HepG2 (cell line): ENCODE measurements around the gene CDC42EP3. TPM values are rescaled to one million over a fixed set of nuclear protein-coding genes. Genes with fewer than 3 reads are reported as not detected.

ENCODE experiments used
- ATAC-seq: fragments of 200-7000 bp; cut with Tn5 transposase; 3 replicates; pipeline ENCODE4 v1.9.1; 2020; ENCODE audit warnings: mild to moderate bottlenecking, moderate library complexity
- BruUV-seq: library from RNA; stranded (reverse); fragments of 400-500 nt; replicated peaks from 2 replicates; lab custom pipeline; 2021; lab: Mats Ljungman, UMichigan
- CTCF ChIA-PET: fragments of 300-600 bp; formaldehyde crosslinking; extraction: SDS; loops from one replicate; lab custom pipeline; 2021; ENCODE audit warnings: low total read pairs, inconsistent platforms, low intra/inter-chr PET ratio; lab: Yijun Ruan, JAX
- POLR2A ChIA-PET: fragments of 350-600 bp; sonication (Branson Sonifier 250); formaldehyde crosslinking; loops from one replicate; lab custom pipeline; 2020; ENCODE audit warnings: antibody characterized with exemption, inconsistent platforms; lab: Yijun Ruan, JAX
- DNase-seq: peaks from one replicate; pipeline ENCODE4 v3.0.0-alpha.2; 2015; ENCODE audit warnings: low spot score
- FAIRE-seq: peaks from 3 replicates; lab custom pipeline; 2011; peaks lifted over from hg19 to GRCh38; lab: Jason Lieb, UNC
- H2AFZ ChIP-seq: one replicate; pipeline ENCODE4 v1.6.1; 2011; ENCODE audit warnings: low read length, inconsistent platforms
- H3K27ac ChIP-seq: fragments of 300-600 bp; 3 replicates; pipeline ENCODE4 v1.8.0; 2011; ENCODE audit warnings: mixed run types, mild to moderate bottlenecking, mixed read lengths, low read length, inconsistent platforms; ENCODE audit not compliant: insufficient read depth; ENCODE audit errors: extremely low read length
- H3K27me3 ChIP-seq, 2 experiments: fragments of 200-600 bp in 1 of 2; 2 replicates in 1 of 2; 3 replicates in 1 of 2; pipeline versions ENCODE4 v1.6.0 to v1.8.0; 2011; ENCODE audit warnings: low read length in 2 of 2, mild to moderate bottlenecking in 2 of 2, moderate library complexity in 2 of 2, inconsistent platforms in 1 of 2; ENCODE audit not compliant: insufficient read depth in 2 of 2, control insufficient read depth in 1 of 2
- H3K36me3 ChIP-seq, 2 experiments: fragments of 200-600 bp in 1 of 2; replicated peaks in 1 of 2; 2 replicates in 1 of 2; 3 replicates in 1 of 2; pipeline versions ENCODE4 v1.5.1 to v1.8.0; 2011; ENCODE audit warnings: low read length in 2 of 2, inconsistent platforms in 1 of 2; ENCODE audit not compliant: insufficient read depth in 2 of 2, control insufficient read depth in 1 of 2
- H3K4me1 ChIP-seq: 2 replicates; pipeline ENCODE4 v1.5.1; 2012; ENCODE audit warnings: low read length, inconsistent platforms; ENCODE audit not compliant: insufficient read depth
- H3K4me2 ChIP-seq: 2 replicates; pipeline ENCODE4 v1.6.0; 2011; ENCODE audit warnings: low read depth, low read length, inconsistent platforms
- H3K4me3 ChIP-seq, 3 experiments: fragments of 200-600 bp in 1 of 3; sonication (generic), shearing (Covaris generic) in 1 of 3; replicated peaks in 1 of 3; 2 replicates each; pipeline ENCODE4 v1.5.1; 2011 to 2016; ENCODE audit warnings: low read length in 3 of 3, inconsistent platforms in 2 of 3, low read depth in 2 of 3, mild to moderate bottlenecking in 2 of 3, control low read depth in 1 of 3, mixed read lengths in 1 of 3; ENCODE audit not compliant: insufficient read depth in 1 of 3
- H3K79me2 ChIP-seq: one replicate; pipeline ENCODE4 v1.6.1; 2011; ENCODE audit warnings: low read length, inconsistent platforms; ENCODE audit not compliant: insufficient read depth
- H3K9ac ChIP-seq: 2 replicates; pipeline ENCODE4 v1.6.0; 2011; ENCODE audit warnings: mild to moderate bottlenecking, low read depth, low read length, inconsistent platforms; ENCODE audit not compliant: insufficient read depth
- H3K9me3 ChIP-seq: 2 replicates; pipeline ENCODE4 v1.5.1; 2012; ENCODE audit warnings: mild to moderate bottlenecking, low read length
- H4K20me1 ChIP-seq: 2 replicates; pipeline ENCODE4 v1.6.0; 2011; ENCODE audit warnings: inconsistent platforms, mild to moderate bottlenecking, low read length, moderate library complexity; ENCODE audit not compliant: insufficient read depth
- ATF6 ChIP-seq: sonication (generic); formaldehyde crosslinking; conservative IDR thresholded peaks from 2 replicates; pipeline ENCODE4 v1.4.0; 2020; ENCODE audit warnings: missing genetic modification reagents
- ESRRA ChIP-seq: sonication (generic); formaldehyde crosslinking; IDR thresholded peaks from 2 replicates; pipeline ENCODE4 v1.5.1; 2020; ENCODE audit warnings: mild to moderate bottlenecking, low read depth, missing genetic modification reagents
- NFIC ChIP-seq: IDR thresholded peaks from 2 replicates; pipeline ENCODE4 v1.6.1; 2012; ENCODE audit warnings: mild to moderate bottlenecking, low read length, inconsistent platforms
- PRDM4 ChIP-seq: sonication (generic); formaldehyde crosslinking; IDR thresholded peaks from 2 replicates; pipeline ENCODE4 v1.9.0; 2021; ENCODE audit warnings: missing genetic modification reagents, borderline replicate concordance
- PRPF4 ChIP-seq: fragments of 200-400 bp; formaldehyde crosslinking; IDR thresholded peaks from 2 replicates; pipeline ENCODE4 v1.6.1; 2016; ENCODE audit warnings: low read length, low read depth; ENCODE audit not compliant: poor library complexity, severe bottlenecking
- ZBTB21 ChIP-seq: sonication (generic); formaldehyde crosslinking; IDR thresholded peaks from 2 replicates; pipeline ENCODE4 v1.4.0; 2020; ENCODE audit warnings: missing genetic modification reagents
- ZNF20 ChIP-seq: sonication (generic); formaldehyde crosslinking; IDR thresholded peaks from 2 replicates; pipeline ENCODE4 v1.4.0; 2020; ENCODE audit warnings: mild to moderate bottlenecking, moderate library complexity, missing genetic modification reagents
- ZNF557 ChIP-seq: sonication (generic); formaldehyde crosslinking; IDR thresholded peaks from 2 replicates; pipeline ENCODE4 v1.4.0; 2020; ENCODE audit warnings: missing genetic modification reagents
- ZNF562 ChIP-seq: sonication (generic); formaldehyde crosslinking; IDR thresholded peaks from 2 replicates; pipeline ENCODE4 v1.8.0; 2022; ENCODE audit warnings: missing genetic modification reagents, borderline replicate concordance
- ZNF883 ChIP-seq: sonication (generic); formaldehyde crosslinking; IDR thresholded peaks from 2 replicates; pipeline ENCODE4 v1.5.1; 2020; ENCODE audit warnings: mild to moderate bottlenecking, missing genetic modification reagents; ENCODE audit errors: not compliant biosample characterization
- ZZZ3 ChIP-seq: sonication (generic); formaldehyde crosslinking; IDR thresholded peaks from 2 replicates; pipeline ENCODE4 v1.4.0; 2020; ENCODE audit warnings: missing genetic modification reagents, mild to moderate bottlenecking, borderline replicate concordance
- WGBS: methylation state at CpG from one replicate; pipeline ENCODE4 v1.1.6; 2017; ENCODE audit warnings: low lambda C conversion rate; 5-methylcytosine and 5-hydroxymethylcytosine counted together
- in situ Hi-C: cut with HindIII; loops from 2 replicates; pipeline ENCODE4 v1.10.0; 2017; ENCODE audit warnings: low pct_unique_long_range_greater_than_20kb; ENCODE audit not compliant: extremely low pct_ligation_motif_present
- intact Hi-C: fragments of 100-400 bp; cut with micrococcal nuclease; formaldehyde crosslinking; loops from one replicate; pipeline ENCODE4 v1.10.0; 2022; ENCODE audit not compliant: unreplicated experiment
- polyA plus RNA-seq, 8 experiments: library from polyadenylated mRNA; depleted of rRNA in 3 of 8; stranded (reverse) in 7 of 8; unstranded in 1 of 8; fragments of >200 nt; fragmentation: Illumina TruSeq in 4 of 8; extraction: Trizol in 4 of 8; gene quantifications; 2 replicates each; pipeline versions ENCODE4 v1.2.1 to v1.2.3, GENCODE V29; 2011 to 2016; ENCODE audit warnings: low read depth in 4 of 8, missing spikeins in 1 of 8, mixed read lengths in 1 of 8; ENCODE audit not compliant: insufficient read depth in 1 of 8
- total RNA-seq, 5 experiments: library from RNA; depleted of rRNA; stranded (reverse); fragments of >200 nt; fragmentation: Illumina TruSeq; extraction: Trizol; gene quantifications; 2 replicates each; pipeline ENCODE4 v1.2.3, GENCODE V29; 2016; ENCODE audit warnings: low read depth in 1 of 5
- TF ChIP-seq, protein P1 (sequence below): sonication (generic); formaldehyde crosslinking; IDR thresholded peaks from 2 replicates; pipeline ENCODE4 v1.5.1; 2020; ENCODE audit warnings: missing genetic modification reagents, mild to moderate bottlenecking, borderline replicate concordance

CDC42EP3 gene
- total and polyA plus RNA-seq, 2 of the 13 experiments (the other 11 are each of a cell fraction or from before 2014, with no cell fraction given) = 0.01 TPM; not detected in 1

GRCh38 chr2:37637985-37638384 lies 33.5 kb downstream of the CDC42EP3 start:
- peaks cover 0 to 30% of the 10 kb centered on the region in 2 experiments; a peak in 3 of 5 replicates for H3K27me3 ChIP-seq
- no peak for TF ChIP-seq ZZZ3 (CRISPR knock-in tag)
- TF ChIP-seq ZBTB21 (CRISPR knock-in tag) = no peak
- TF ChIP-seq ZNF20 (CRISPR knock-in tag) = no peak
- TF ChIP-seq ATF6 = no peak
- no peak for TF ChIP-seq NFIC
- no peak for TF ChIP-seq ZNF562 (CRISPR knock-in tag)
- no peak for TF ChIP-seq ZNF557
- TF ChIP-seq, protein P1, sequence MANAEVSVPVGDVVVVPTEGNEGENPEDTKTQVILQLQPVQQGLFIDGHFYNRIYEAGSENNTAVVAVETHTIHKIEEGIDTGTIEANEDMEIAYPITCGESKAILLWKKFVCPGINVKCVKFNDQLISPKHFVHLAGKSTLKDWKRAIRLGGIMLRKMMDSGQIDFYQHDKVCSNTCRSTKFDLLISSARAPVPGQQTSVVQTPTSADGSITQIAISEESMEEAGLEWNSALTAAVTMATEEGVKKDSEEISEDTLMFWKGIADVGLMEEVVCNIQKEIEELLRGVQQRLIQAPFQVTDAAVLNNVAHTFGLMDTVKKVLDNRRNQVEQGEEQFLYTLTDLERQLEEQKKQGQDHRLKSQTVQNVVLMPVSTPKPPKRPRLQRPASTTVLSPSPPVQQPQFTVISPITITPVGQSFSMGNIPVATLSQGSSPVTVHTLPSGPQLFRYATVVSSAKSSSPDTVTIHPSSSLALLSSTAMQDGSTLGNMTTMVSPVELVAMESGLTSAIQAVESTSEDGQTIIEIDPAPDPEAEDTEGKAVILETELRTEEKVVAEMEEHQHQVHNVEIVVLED (CRISPR knock-in tag) = no peak
- TF ChIP-seq ESRRA = no peak
- TF ChIP-seq ZNF883 (CRISPR knock-in tag) = no peak
- TF ChIP-seq PRPF4 = no peak
- TF ChIP-seq PRDM4 (CRISPR knock-in tag) = no peak

More at GRCh38 chr2:37637985-37638384, 33.5 kb downstream of the CDC42EP3 start:
- BruUV-seq = no TSS peak
- intact Hi-C loops = no loop called here
- ChIA-PET CTCF (no interaction called here), POLR2A (no interaction called here)
- H3K9ac ChIP-seq = no peak overlapping the region
- in situ Hi-C loops = no loop called here
- DNase-seq = no peak
- H3K79me2 ChIP-seq = no peaks in the 10 kb centered on the region
- no peak for FAIRE-seq
- H3K36me3 ChIP-seq = no peaks in the 10 kb centered on the region
- no peak overlapping the region for H3K4me2 ChIP-seq
- no peaks in the 10 kb centered on the region for H3K9me3 ChIP-seq
- no peaks in the 10 kb centered on the region for H3K4me1 ChIP-seq
- no peak overlapping the region for H3K4me3 ChIP-seq
- H3K27ac ChIP-seq = no peak overlapping the region
- no peak for ATAC-seq
- H2AFZ ChIP-seq = no peak overlapping the region
- WGBS = 0% methylated on average over 2 of the region's 2 CpGs
- no peaks in the 10 kb centered on the region for H4K20me1 ChIP-seq
